ENCODE data around the gene SETDB1. TPM values are rescaled to one million over a fixed set of nuclear protein-coding genes. Genes with fewer than 3 reads are reported as not detected.

SETDB1 gene
- total and polyA plus RNA-seq, 2 of the 13 experiments (the other 11 are each of a cell fraction or from before 2014, with no cell fraction given): 33.1 to 34.6 TPM

- no peak; the same call in 1 of the 2 replicates for TF ChIP-seq UBTF (CRISPR knock-in tag; IDR thresholded peaks at IDR 0.05)
- no peak for TF ChIP-seq ZNF124 (CRISPR knock-in tag; IDR thresholded peaks at IDR 0.05)
- TF ChIP-seq SRY (CRISPR knock-in tag; IDR thresholded peaks at IDR 0.05): no peak
- TF ChIP-seq ZKSCAN8 (CRISPR knock-in tag; IDR thresholded peaks at IDR 0.05; ENCODE audit: borderline replicate concordance): no peak
- no peak; the same call in 1 of the 2 replicates for TF ChIP-seq MEIS1 (CRISPR knock-in tag; IDR thresholded peaks at IDR 0.05; ENCODE audit: borderline replicate concordance)
- peak; percentile 89 for TF ChIP-seq ATF3 (CRISPR knock-in tag; IDR thresholded peaks at IDR 0.05)
- TF ChIP-seq HES4 (CRISPR knock-in tag; IDR thresholded peaks at IDR 0.05; ENCODE audit: borderline replicate concordance): no peak
- peak; percentile 63; the same call in 1 of the 3 replicates for TF ChIP-seq MXI1 (IDR thresholded peaks at IDR 0.05; ENCODE audit: borderline replicate concordance, low read depth, low read length)
- no peak for TF ChIP-seq U2AF1 (optimal IDR thresholded peaks at IDR 0.05; ENCODE audit: low read depth, low read length)
- TF ChIP-seq ZNF292 (CRISPR knock-in tag; IDR thresholded peaks at IDR 0.05; ENCODE audit: borderline replicate concordance, low read depth): no peak
- no peak for TF ChIP-seq SMARCC2 (IDR thresholded peaks at IDR 0.05)
- TF ChIP-seq, protein P1, sequence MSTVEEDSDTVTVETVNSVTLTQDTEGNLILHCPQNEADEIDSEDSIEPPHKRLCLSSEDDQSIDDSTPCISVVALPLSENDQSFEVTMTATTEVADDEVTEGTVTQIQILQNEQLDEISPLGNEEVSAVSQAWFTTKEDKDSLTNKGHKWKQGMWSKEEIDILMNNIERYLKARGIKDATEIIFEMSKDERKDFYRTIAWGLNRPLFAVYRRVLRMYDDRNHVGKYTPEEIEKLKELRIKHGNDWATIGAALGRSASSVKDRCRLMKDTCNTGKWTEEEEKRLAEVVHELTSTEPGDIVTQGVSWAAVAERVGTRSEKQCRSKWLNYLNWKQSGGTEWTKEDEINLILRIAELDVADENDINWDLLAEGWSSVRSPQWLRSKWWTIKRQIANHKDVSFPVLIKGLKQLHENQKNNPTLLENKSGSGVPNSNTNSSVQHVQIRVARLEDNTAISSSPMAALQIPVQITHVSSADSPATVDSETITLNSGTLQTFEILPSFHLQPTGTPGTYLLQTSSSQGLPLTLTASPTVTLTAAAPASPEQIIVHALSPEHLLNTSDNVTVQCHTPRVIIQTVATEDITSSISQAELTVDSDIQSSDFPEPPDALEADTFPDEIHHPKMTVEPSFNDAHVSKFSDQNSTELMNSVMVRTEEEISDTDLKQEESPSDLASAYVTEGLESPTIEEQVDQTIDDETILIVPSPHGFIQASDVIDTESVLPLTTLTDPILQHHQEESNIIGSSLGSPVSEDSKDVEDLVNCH (CRISPR knock-in tag; IDR thresholded peaks at IDR 0.05): no peak
- TF ChIP-seq POLR2AphosphoS2 (IDR thresholded peaks at IDR 0.05; ENCODE audit: low read depth, low read length): no peak
- no peak for TF ChIP-seq HOXA9 (CRISPR knock-in tag; IDR thresholded peaks at IDR 0.05; ENCODE audit: borderline replicate concordance)
- TF ChIP-seq PITX1 (CRISPR knock-in tag; IDR thresholded peaks at IDR 0.05): no peak
- 0 out of 2 replicates have a peak, but pooled peaks have one; percentile 6 for TF ChIP-seq ATF7 (IDR thresholded peaks at IDR 0.05)
- TF ChIP-seq ATF7 (CRISPR knock-in tag; IDR thresholded peaks at IDR 0.05): no peak
- TF ChIP-seq CHD4 (IDR thresholded peaks at IDR 0.05; ENCODE audit: borderline replicate concordance, low read length): no peak; the same call in 1 of the 2 replicates
- TF ChIP-seq ZNF724P (CRISPR knock-in tag; IDR thresholded peaks at IDR 0.05; ENCODE audit: borderline replicate concordance): 0 out of 2 replicates have a peak, but pooled peaks have one; percentile 24
- no peak for TF ChIP-seq PRDM10 (CRISPR knock-in tag; IDR thresholded peaks at IDR 0.05; ENCODE audit: low read depth)
- no peak for TF ChIP-seq ZNF792 (CRISPR knock-in tag; IDR thresholded peaks at IDR 0.05)
- no peak for TF ChIP-seq GABPA (IDR thresholded peaks at IDR 0.05; ENCODE audit: low read depth, low read length)
- no peak for TF ChIP-seq GABPA (CRISPR knock-in tag; IDR thresholded peaks at IDR 0.05; ENCODE audit: low read depth)
Measured at GRCh38 chr1:150981177-150981804, 55.1 kb downstream of the SETDB1 start (continued).
